OCI-M2 (cell line): ENCODE results near the gene TNS2.

Experiments
- DNase-seq: peaks from one replicate; lab custom pipeline; 2025; ENCODE audit not compliant: unreplicated experiment; lab: John Stamatoyannopoulos, UW

TNS2 gene

DNA sequence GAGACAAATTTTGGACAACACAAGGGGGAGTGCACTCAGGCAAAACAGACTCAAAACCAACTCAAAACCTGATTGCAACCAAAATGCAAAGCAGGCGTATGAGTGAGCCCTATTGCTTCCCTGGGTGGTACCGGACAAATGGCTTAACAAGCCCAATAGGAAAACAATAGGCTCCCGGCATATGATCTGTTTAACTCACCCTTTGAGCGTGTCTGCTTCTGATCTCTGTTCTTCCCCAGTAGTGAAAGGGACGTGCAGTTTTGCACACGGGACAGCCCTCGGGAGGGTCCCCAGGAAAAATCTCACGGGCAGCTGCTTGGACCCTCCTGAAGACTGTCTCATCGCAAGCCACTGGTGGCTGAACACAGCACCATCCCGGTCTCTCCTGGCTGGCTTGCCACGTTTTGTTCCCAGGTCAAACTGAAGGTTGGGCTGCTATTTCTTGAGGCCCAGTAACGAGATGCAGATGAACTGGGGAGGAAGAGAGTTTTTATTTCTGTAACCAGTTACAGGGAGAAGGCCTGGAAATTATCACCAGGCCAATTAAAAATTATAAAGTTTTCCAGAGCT is 63.4 kb downstream of the TNS2 start:
- DNase-seq: no peak

- DNase-seq: no peak
Observed at GRCh38 chr12:53113951-53114350, 64.1 kb downstream of the TNS2 start.
